Smooth muscle cell (in vitro differentiated cells): ENCODE data around the gene TEPSIN. TPM values are rescaled to one million over a fixed set of nuclear protein-coding genes. Genes with fewer than 3 reads are reported as not detected.

ENCODE experiments used
- DNase-seq: peaks from one replicate; lab custom pipeline; 2025; ENCODE audit not compliant: unreplicated experiment; lab: John Stamatoyannopoulos, UW
- H2AFZ ChIP-seq: fragments of 200-600 bp; sonication (generic); 2 replicates; pipeline ENCODE4 v1.6.0; 2016; ENCODE audit warnings: antibody characterized with exemption, low read depth, mild to moderate bottlenecking
- H3F3A ChIP-seq: fragments of 200-600 bp; sonication (generic); 2 replicates; pipeline ENCODE4 v1.6.0; 2017; ENCODE audit warnings: antibody characterized with exemption, low read depth
- H3K27ac ChIP-seq: fragments of 200-600 bp; sonication (generic); 2 replicates; pipeline ENCODE4 v1.5.1; 2016; ENCODE audit warnings: low read depth, mild to moderate bottlenecking
- H3K27me3 ChIP-seq: fragments of 200-600 bp; sonication (generic); 2 replicates; pipeline ENCODE4 v1.6.1; 2016; ENCODE audit warnings: low read depth, mild to moderate bottlenecking
- H3K36me3 ChIP-seq: fragments of 200-600 bp; sonication (generic); 2 replicates; pipeline ENCODE4 v1.5.1; 2016; ENCODE audit warnings: low read depth
- H3K4me1 ChIP-seq: fragments of 200-600 bp; sonication (generic); 2 replicates; pipeline ENCODE4 v1.5.1; 2016; ENCODE audit warnings: low read depth
- H3K4me2 ChIP-seq: fragments of 200-600 bp; sonication (generic); 2 replicates; pipeline ENCODE4 v1.6.0; 2016; ENCODE audit warnings: mild to moderate bottlenecking
- H3K4me3 ChIP-seq: fragments of 200-600 bp; sonication (generic); 2 replicates; pipeline ENCODE4 v1.5.1; 2016; ENCODE audit warnings: mild to moderate bottlenecking
- H3K79me2 ChIP-seq: fragments of 200-600 bp; sonication (generic); 2 replicates; pipeline ENCODE4 v1.6.0; 2016; ENCODE audit warnings: low read depth, mild to moderate bottlenecking
- H3K9ac ChIP-seq: fragments of 200-600 bp; sonication (generic); 2 replicates; pipeline ENCODE4 v1.6.0; 2016; ENCODE audit warnings: low read depth
- H3K9me3 ChIP-seq: fragments of 200-600 bp; sonication (generic); replicated peaks from 2 replicates; pipeline ENCODE4 v1.5.1; 2016; ENCODE audit warnings: low read depth
- H4K20me1 ChIP-seq: fragments of 200-600 bp; sonication (generic); 2 replicates; pipeline ENCODE4 v1.6.0; 2016; ENCODE audit warnings: low read depth
- CTCF ChIP-seq: fragments of 200-600 bp; sonication (generic); IDR thresholded peaks from 2 replicates; pipeline ENCODE4 v1.5.1; 2017; ENCODE audit warnings: borderline replicate concordance, mild to moderate bottlenecking, antibody characterized with exemption; ENCODE audit not compliant: insufficient read depth, poor library complexity, severe bottlenecking
- WGBS: methylation state at CpG from one replicate; pipeline ENCODE4 v1.1.7; 2016; ENCODE audit warnings: low lambda C conversion rate; 5-methylcytosine and 5-hydroxymethylcytosine counted together
- polyA plus RNA-seq: library from polyadenylated mRNA; unstranded; fragments of >200 nt; fragmentation: Nextera tagmentation; extraction: Ambion mirVana; gene quantifications from 2 replicates; pipeline ENCODE4 v1.2.1, GENCODE V29; 2016
- total RNA-seq: library from RNA; depleted of rRNA; stranded (reverse); fragments of >200 nt; gene quantifications from 2 replicates; pipeline ENCODE4 v1.2.3, GENCODE V29; 2014

The TEPSIN gene
- total and polyA plus RNA-seq, 2 experiments from 2014 or later, result 9.8 to 18.6 TPM

GRCh38 chr17:81194225-81194760 is 44.6 kb downstream of the TEPSIN start:
- no peaks in the 10 kb centered on the region for H3K4me1 ChIP-seq
- no peaks in the 10 kb centered on the region for H3K79me2 ChIP-seq
- H3K27ac ChIP-seq, result no peak overlapping the region
- H2AFZ ChIP-seq, result no peak overlapping the region
- no peaks in the 10 kb centered on the region for H4K20me1 ChIP-seq
- no peaks in the 10 kb centered on the region for H3F3A ChIP-seq
- H3K4me3 ChIP-seq, result no peak overlapping the region
- no peak overlapping the region for H3K9ac ChIP-seq
- WGBS, result 97% methylated on average over 21 of the region's 21 CpGs
- H3K27me3 ChIP-seq, result no peaks in the 10 kb centered on the region
- DNase-seq, result no peak
- H3K9me3 ChIP-seq, result no peaks in the 10 kb centered on the region
- H3K4me2 ChIP-seq, result no peak overlapping the region
- TF ChIP-seq CTCF, result no peak
- no peaks in the 10 kb centered on the region for H3K36me3 ChIP-seq

DNA sequence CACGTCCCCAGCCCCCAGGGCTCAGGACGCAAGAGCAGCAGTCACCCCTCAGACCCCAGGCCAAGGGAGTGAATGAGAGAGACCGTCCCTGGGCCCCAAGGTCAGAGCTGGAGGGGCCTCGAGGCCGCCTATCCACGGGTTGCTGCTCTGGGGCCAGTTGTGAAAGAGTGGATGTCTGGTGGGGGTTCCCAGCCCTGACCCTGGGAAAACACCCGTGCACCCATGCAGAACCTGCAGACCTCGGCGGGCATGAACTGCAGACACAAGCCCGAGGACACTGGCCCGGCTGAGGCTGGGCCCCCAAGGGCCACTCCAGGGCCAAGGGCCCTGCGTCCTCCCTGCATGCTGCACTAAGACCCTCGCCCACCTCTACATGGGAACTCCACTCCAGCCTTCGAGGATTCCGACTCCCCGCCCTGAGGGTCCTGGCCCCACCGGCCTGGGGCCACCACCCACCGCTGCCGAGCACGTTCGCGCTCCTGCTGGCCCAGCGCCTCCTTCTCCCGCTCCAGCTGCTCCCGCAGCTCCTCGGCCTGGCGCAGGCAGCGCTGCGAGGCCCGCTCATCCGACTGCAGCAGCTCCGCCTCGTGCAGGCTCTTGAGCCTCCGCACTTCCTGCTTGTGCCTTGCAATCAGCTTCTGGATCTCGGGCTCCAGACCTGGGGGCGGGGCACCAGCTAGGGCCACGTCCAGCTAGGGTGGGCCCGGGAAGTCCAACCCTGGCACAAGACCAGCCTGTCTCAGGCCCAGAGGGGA is 45.2 kb downstream of the TEPSIN start:
- no peak overlapping the region for H2AFZ ChIP-seq
- H3K4me3 ChIP-seq, result no peak overlapping the region
- no peaks in the 10 kb centered on the region for H3K9me3 ChIP-seq
- H3K4me2 ChIP-seq, result no peak overlapping the region
- WGBS, result 92% methylated on average over 38 of the region's 38 CpGs
- H3K27ac ChIP-seq, result no peak overlapping the region
- H3K4me1 ChIP-seq, result no peaks in the 10 kb centered on the region
- H4K20me1 ChIP-seq, result no peaks in the 10 kb centered on the region
- no peak for DNase-seq
- H3K36me3 ChIP-seq, result no peaks in the 10 kb centered on the region
- no peaks in the 10 kb centered on the region for H3K79me2 ChIP-seq
- no peaks in the 10 kb centered on the region for H3K27me3 ChIP-seq
- H3F3A ChIP-seq, result no peaks in the 10 kb centered on the region
- no peak overlapping the region for H3K9ac ChIP-seq
- TF ChIP-seq CTCF, result no peak

- H3K4me1 ChIP-seq, result no peaks in the 10 kb centered on the region
- no peak overlapping the region for H2AFZ ChIP-seq
- no peaks in the 10 kb centered on the region for H3K79me2 ChIP-seq
- H3K4me2 ChIP-seq, result no peak overlapping the region
- WGBS, result 96% methylated on average over 16 of the region's 17 CpGs
- H3K27me3 ChIP-seq, result no peaks in the 10 kb centered on the region
- H3K36me3 ChIP-seq, result no peaks in the 10 kb centered on the region
- no peak for DNase-seq
- no peaks in the 10 kb centered on the region for H3K9me3 ChIP-seq
- no peak for TF ChIP-seq CTCF
- H3F3A ChIP-seq, result no peaks in the 10 kb centered on the region
- H3K27ac ChIP-seq, result no peak overlapping the region
- no peak overlapping the region for H3K4me3 ChIP-seq
- H3K9ac ChIP-seq, result no peak overlapping the region
- H4K20me1 ChIP-seq, result no peaks in the 10 kb centered on the region
Observed at GRCh38 chr17:81193051-81193410, 45.8 kb downstream of the TEPSIN start.
